ENCODE measurements around the gene GALNT13.

Gene GALNT13

GRCh38 chr2:153944800-153945199, 73.1 kb downstream of the GALNT13 start:
- no peak for DNase-seq (ENCODE audit: low spot score)

GRCh38 chr2:153946036-153946435, 74.3 kb downstream of the GALNT13 start:
- no peak for DNase-seq (ENCODE audit: low spot score)

GRCh38 chr2:153953761-153954160, 82.0 kb downstream of the GALNT13 start:
- DNase-seq (ENCODE audit: low spot score), result no peak

- no peak for DNase-seq (ENCODE audit: low spot score)
These were observed 91.5 kb downstream of the GALNT13 start for GRCh38 chr2:153963256-153963655.

- DNase-seq (ENCODE audit: low spot score), result no peak
These were observed 95.7 kb downstream of the GALNT13 start for GRCh38 chr2:153967248-153967973.

GRCh38 chr2:153971250-153971649, 99.5 kb downstream of the GALNT13 start:
- no peak for DNase-seq (ENCODE audit: low spot score)

GRCh38 chr2:153971855-153972254, 100.1 kb downstream of the GALNT13 start:
- DNase-seq (ENCODE audit: low spot score), result no peak

- no peak for DNase-seq (ENCODE audit: low spot score)
These were observed 100.7 kb downstream of the GALNT13 start for GRCh38 chr2:153972412-153972811.

- DNase-seq (ENCODE audit: low spot score), result no peak
These were observed 114.9 kb downstream of the GALNT13 start for GRCh38 chr2:153986488-153987229.

- no peak for DNase-seq (ENCODE audit: low spot score)
These were observed 119.0 kb downstream of the GALNT13 start for GRCh38 chr2:153990771-153991170.

GRCh38 chr2:154013514-154013913, 141.8 kb downstream of the GALNT13 start:
- no peak for DNase-seq (ENCODE audit: low spot score)

- no peak for DNase-seq (ENCODE audit: low spot score)
These were observed 143.5 kb downstream of the GALNT13 start for GRCh38 chr2:154015233-154015632.

GRCh38 chr2:154029504-154029903, 157.8 kb downstream of the GALNT13 start:
- DNase-seq (ENCODE audit: low spot score), result no peak

- DNase-seq (ENCODE audit: low spot score), result no peak
These were observed 160.5 kb downstream of the GALNT13 start for GRCh38 chr2:154032220-154032619.

- DNase-seq (ENCODE audit: low spot score), result no peak
These were observed 174.8 kb downstream of the GALNT13 start for GRCh38 chr2:154046493-154046892.

GRCh38 chr2:154048905-154049304, 177.2 kb downstream of the GALNT13 start:
- DNase-seq (ENCODE audit: low spot score), result no peak

GRCh38 chr2:154049561-154049960, 177.8 kb downstream of the GALNT13 start:
- DNase-seq (ENCODE audit: low spot score), result no peak

- no peak for DNase-seq (ENCODE audit: low spot score)
These were observed 195.4 kb downstream of the GALNT13 start for GRCh38 chr2:154067124-154067523.

- DNase-seq (ENCODE audit: low spot score), result no peak
These were observed 207.2 kb downstream of the GALNT13 start for GRCh38 chr2:154078926-154079325.

GRCh38 chr2:154092571-154092970, 220.8 kb downstream of the GALNT13 start:
- DNase-seq (ENCODE audit: low spot score), result no peak

GRCh38 chr2:154093856-154094255, 222.1 kb downstream of the GALNT13 start:
- no peak for DNase-seq (ENCODE audit: low spot score)

GRCh38 chr2:154097833-154098398, 226.2 kb downstream of the GALNT13 start:
- DNase-seq (ENCODE audit: low spot score), result no peak

- DNase-seq (ENCODE audit: low spot score), result no peak
These were observed 249.0 kb downstream of the GALNT13 start for GRCh38 chr2:154120706-154121105.

Measured in hepatic stellate cell (primary cell).